ENCODE data around the gene HASPIN. TPM values are rescaled to one million over a fixed set of nuclear protein-coding genes. Genes with fewer than 3 reads are reported as not detected.

The HASPIN gene
- total and polyA plus RNA-seq, 2 of the 8 experiments (the other 6 are each of a cell fraction or from before 2014, with no cell fraction given), result 7.8 to 29.5 TPM

DNA sequence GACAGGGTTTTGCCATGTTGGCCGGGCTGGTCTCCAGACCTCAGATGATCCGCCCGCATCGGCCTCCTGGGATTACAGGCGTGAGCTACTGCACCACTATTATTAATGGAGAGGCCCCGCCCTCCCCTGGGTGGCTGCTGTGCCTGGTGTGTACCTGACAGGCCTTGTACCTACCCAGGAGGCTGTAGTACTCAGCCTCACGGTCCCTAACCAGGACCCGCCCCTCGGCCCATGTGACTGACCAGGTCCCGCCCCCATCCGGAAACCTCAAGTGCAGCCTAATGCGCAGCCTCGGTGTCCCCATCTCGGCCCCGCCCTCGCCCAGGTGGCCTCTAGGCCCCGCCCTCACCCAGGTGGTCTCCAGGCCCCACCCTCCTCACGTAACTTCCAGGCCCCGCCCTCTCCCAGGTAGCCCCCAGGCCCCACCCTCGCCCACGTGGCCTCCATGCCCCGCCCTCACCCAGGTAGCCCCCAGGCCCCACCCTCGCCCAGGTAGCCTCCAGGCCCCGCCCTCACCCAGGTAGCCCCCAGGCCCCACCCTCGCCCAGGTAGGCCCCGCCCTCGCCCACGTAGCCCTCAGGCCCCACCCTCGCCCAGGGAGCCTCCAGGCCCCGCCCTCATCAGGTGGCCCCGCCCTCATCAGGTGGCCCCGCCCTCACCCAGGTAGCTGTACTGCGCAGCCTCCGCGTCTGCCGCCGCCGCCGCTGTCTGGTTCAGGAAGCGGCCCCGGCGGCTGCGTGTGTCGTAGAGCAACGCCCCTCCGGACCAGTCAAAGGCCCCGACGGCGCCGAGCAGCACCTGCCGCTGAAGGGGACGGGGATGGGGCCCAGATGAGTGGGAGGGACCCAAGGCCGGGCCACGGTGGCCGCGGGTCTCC, 31.0 kb downstream of the HASPIN start (continued):
- TF ChIP-seq, protein P1, sequence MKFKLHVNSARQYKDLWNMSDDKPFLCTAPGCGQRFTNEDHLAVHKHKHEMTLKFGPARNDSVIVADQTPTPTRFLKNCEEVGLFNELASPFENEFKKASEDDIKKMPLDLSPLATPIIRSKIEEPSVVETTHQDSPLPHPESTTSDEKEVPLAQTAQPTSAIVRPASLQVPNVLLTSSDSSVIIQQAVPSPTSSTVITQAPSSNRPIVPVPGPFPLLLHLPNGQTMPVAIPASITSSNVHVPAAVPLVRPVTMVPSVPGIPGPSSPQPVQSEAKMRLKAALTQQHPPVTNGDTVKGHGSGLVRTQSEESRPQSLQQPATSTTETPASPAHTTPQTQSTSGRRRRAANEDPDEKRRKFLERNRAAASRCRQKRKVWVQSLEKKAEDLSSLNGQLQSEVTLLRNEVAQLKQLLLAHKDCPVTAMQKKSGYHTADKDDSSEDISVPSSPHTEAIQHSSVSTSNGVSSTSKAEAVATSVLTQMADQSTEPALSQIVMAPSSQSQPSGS (IDR thresholded peaks at IDR 0.05; ENCODE audit: low read length), result no peak
- TF ChIP-seq TBP (IDR thresholded peaks at IDR 0.05; ENCODE audit: low read depth, low read length), result peak; percentile 71; the same call in 1 of the 2 replicates
- TF ChIP-seq TAF1 (IDR thresholded peaks at IDR 0.05; ENCODE audit: low read depth, low read length), result peak; percentile 75
- peak in 1 of 2 experiments; percentile 74; a peak in 2 of 3 replicates for TF ChIP-seq POLR2A (IDR thresholded peaks at IDR 0.05; ENCODE audit: control extremely low read depth in 1 of 2, low read depth in 2 of 2, low read length in 2 of 2)
- no peak for TF ChIP-seq GTF2F1 (IDR thresholded peaks at IDR 0.05; ENCODE audit: borderline replicate concordance, low read depth, low read length)
- TF ChIP-seq CBX5 (IDR thresholded peaks at IDR 0.05; ENCODE audit: low read depth, low read length), result no peak

Measured in H1 (cell line).